Mesendoderm (in vitro differentiated cells): ENCODE results near the gene KCNAB1.
A peak's percentile ranks its signal among the peaks of the same experiment; 100 is the strongest.

Experiments
- DNase-seq: peaks from one replicate; pipeline ENCODE4 v3.0.0; 2013
- H2AK5ac ChIP-seq: 2 replicates; pipeline ENCODE4 v1.6.1; 2013; ENCODE audit warnings: low read length, inconsistent platforms
- H2BK120ac ChIP-seq: 2 replicates; pipeline ENCODE4 v1.6.1; 2013; ENCODE audit warnings: low read depth, mild to moderate bottlenecking, low read length, moderate library complexity, mixed read lengths
- H2BK15ac ChIP-seq: replicated peaks from 2 replicates; pipeline ENCODE4 v1.6.1; 2013; ENCODE audit warnings: low read depth, mild to moderate bottlenecking, moderate library complexity
- H2BK5ac ChIP-seq: 2 replicates; pipeline ENCODE4 v1.6.1; 2013; ENCODE audit warnings: low read length, inconsistent platforms
- H3K18ac ChIP-seq: 2 replicates; pipeline ENCODE4 v1.6.1; 2013; ENCODE audit warnings: mild to moderate bottlenecking, low read length, mixed read lengths
- H3K23ac ChIP-seq: one replicate; pipeline ENCODE4 v1.6.1; 2013; ENCODE audit warnings: low read length
- H3K27ac ChIP-seq: 2 replicates; pipeline ENCODE4 v1.5.1; 2013; ENCODE audit warnings: low read depth, mild to moderate bottlenecking, inconsistent platforms, low read length, moderate library complexity
- H3K27me3 ChIP-seq: 2 replicates; pipeline ENCODE4 v1.6.1; 2013; ENCODE audit warnings: low read length, control low read depth, mild to moderate bottlenecking, inconsistent platforms; ENCODE audit not compliant: insufficient read depth, poor library complexity
- H3K36me3 ChIP-seq: 2 replicates; pipeline ENCODE4 v1.6.1; 2013; ENCODE audit warnings: low read length, inconsistent platforms; ENCODE audit not compliant: control insufficient read depth, insufficient read depth
- H3K4ac ChIP-seq: one replicate; pipeline ENCODE4 v1.6.1; 2013; ENCODE audit warnings: low read depth, mild to moderate bottlenecking, low read length, moderate library complexity
- H3K4me1 ChIP-seq: 2 replicates; pipeline ENCODE4 v1.6.1; 2013; ENCODE audit warnings: low read depth, low read length, inconsistent platforms; ENCODE audit not compliant: control insufficient read depth
- H3K4me2 ChIP-seq: 2 replicates; pipeline ENCODE4 v1.6.1; 2013; ENCODE audit warnings: low read length
- H3K4me3 ChIP-seq: 2 replicates; pipeline ENCODE4 v1.5.1; 2013; ENCODE audit warnings: mild to moderate bottlenecking, low read length
- H3K56ac ChIP-seq: one replicate; pipeline ENCODE4 v1.6.1; 2013; ENCODE audit warnings: low read length
- H3K79me1 ChIP-seq: 2 replicates; pipeline ENCODE4 v1.6.1; 2013; ENCODE audit warnings: low read length, inconsistent platforms
- H3K79me2 ChIP-seq: 2 replicates; pipeline ENCODE4 v1.6.1; 2013; ENCODE audit warnings: mild to moderate bottlenecking, low read length; ENCODE audit not compliant: control insufficient read depth, insufficient read depth
- H3K9ac ChIP-seq: 2 replicates; pipeline ENCODE4 v1.6.1; 2013; ENCODE audit warnings: low read length, inconsistent platforms
- H4K5ac ChIP-seq: one replicate; pipeline ENCODE4 v1.6.1; 2013; ENCODE audit warnings: low read length
- H4K8ac ChIP-seq: one replicate; pipeline ENCODE4 v1.6.1; 2013; ENCODE audit warnings: low read depth, mild to moderate bottlenecking, control low read depth, low read length, moderate library complexity
- WGBS: extraction: QIAGEN DNeasy Blood & Tissue Kit; methylation state at CpG from one replicate; pipeline ENCODE4 v1.1.7; 2013; ENCODE audit warnings: low lambda C conversion rate, missing lambda C conversion rate; ENCODE audit not compliant: insufficient coverage; ENCODE audit errors: extremely low coverage; 5-methylcytosine and 5-hydroxymethylcytosine counted together

KCNAB1 gene

DNA sequence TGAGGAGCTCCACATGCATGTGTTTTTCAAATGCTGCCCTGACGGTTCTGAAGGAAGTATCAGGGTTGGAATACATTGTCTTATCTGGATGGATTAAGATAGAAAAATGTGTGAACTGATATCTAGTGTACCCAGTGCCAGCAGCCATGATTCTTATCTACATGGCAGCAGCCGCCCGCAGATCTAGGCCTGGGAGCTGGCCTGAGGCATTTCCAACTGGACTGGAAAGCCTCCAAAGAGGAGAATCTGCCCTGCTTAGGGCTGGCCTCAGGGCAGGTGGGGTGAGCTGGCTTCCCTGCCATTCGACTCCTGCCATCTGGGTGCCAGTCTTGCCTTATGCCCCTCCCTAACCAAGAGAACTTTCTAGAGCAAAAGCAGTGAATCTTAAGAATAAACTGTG is 308.7 kb downstream of the KCNAB1 start:
- Histone ChIP-seq H2BK15ac (no peak overlapping the region), H3K79me2 (no peaks in the 10 kb centered on the region), H3K18ac (no peak overlapping the region), H3K4ac (no peak overlapping the region), H3K27me3 (no peaks in the 10 kb centered on the region), H3K23ac (no peak overlapping the region), H3K4me2 (no peak overlapping the region), H3K36me3 (no peaks in the 10 kb centered on the region), H2BK5ac (no peak overlapping the region), H3K27ac (no peak overlapping the region), H3K4me3 (no peak overlapping the region), H2AK5ac (no peak overlapping the region), H3K56ac (no peak overlapping the region), H4K5ac (no peak overlapping the region), H3K4me1 (no peaks in the 10 kb centered on the region), H3K79me1 (no peaks in the 10 kb centered on the region), H3K9ac (no peak overlapping the region), H2BK120ac (no peak overlapping the region), H4K8ac (no peak overlapping the region)
- no CpG with 5 or more reads among the region's 4 CpGs for whole genome bisulfite sequencing
- DNase-seq, result peak; percentile 26

DNA sequence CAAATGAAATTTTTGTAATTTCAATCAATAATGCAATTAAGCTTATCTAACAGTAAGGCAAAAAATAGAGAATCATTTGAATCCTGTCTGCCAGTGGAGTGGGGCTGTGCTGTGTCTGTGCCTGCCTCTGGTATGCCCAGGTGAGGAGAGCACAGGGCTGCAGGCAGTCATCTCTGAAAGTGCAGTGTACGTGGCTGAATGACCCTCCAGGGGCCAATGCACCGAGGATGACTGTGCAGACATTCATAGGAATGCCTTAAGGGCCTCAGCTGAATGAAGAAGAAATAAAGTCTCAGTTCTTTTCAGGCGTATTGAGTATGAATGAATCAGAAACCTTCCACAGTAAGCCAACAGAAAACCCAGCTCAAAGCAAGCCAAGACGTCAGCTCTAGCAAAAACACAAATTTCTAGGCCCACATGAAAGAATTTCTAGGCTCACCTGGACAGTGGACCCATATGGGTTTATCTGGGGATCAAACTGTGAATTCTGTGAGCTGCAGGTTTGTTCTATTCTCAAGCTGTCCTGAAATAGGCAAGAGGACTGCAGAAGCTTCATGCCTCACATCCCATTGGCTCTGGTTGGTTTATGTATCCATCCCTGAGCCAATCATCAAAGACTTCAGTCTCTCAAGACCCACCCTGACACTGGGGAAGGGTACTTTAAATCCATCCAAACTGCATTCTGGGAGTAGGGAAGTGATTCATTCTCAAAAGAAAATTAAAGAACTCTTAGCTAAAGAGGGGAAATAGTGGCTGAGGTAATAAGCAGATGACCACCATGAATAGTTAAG is 311.2 kb downstream of the KCNAB1 start:
- Histone ChIP-seq H3K56ac (no peak overlapping the region), H3K4me2 (no peak overlapping the region), H3K4me1 (no peaks in the 10 kb centered on the region), H4K8ac (no peak overlapping the region), H3K18ac (no peak overlapping the region), H3K4ac (no peak overlapping the region), H4K5ac (no peak overlapping the region), H3K27ac (no peak overlapping the region), H2BK120ac (no peak overlapping the region), H3K9ac (no peak overlapping the region), H3K79me1 (no peaks in the 10 kb centered on the region), H3K79me2 (no peaks in the 10 kb centered on the region), H2AK5ac (no peak overlapping the region), H3K23ac (no peak overlapping the region), H3K4me3 (no peak overlapping the region), H2BK15ac (no peak overlapping the region), H3K36me3 (no peaks in the 10 kb centered on the region), H2BK5ac (no peak overlapping the region), H3K27me3 (no peaks in the 10 kb centered on the region)
- WGBS, result no CpG with 5 or more reads among the region's 4 CpGs
- DNase-seq, result no peak

DNA sequence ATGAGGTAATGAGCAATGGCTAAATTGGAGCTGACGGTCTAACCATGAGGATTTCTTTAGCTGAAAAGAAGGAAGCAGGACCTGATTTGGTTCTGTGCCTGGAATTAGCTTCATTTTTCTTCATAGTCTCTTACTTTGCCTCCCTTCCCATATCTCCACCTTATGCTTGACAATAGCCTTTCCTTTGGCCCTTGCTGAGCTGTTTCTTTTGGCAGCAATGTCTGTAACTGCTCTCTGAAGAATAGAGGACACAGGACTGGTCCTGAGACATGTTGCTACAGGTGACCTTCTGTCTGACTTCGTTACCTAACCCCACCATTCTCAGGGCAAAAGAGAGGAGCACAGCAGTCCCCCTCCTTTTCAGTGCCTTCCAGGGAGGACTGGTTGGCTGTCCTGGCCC is 312.2 kb downstream of the KCNAB1 start:
- Histone ChIP-seq H3K36me3 (no peaks in the 10 kb centered on the region), H2BK5ac (no peak overlapping the region), H3K4me3 (no peak overlapping the region), H3K56ac (no peak overlapping the region), H4K5ac (no peak overlapping the region), H3K27me3 (no peaks in the 10 kb centered on the region), H3K4me2 (no peak overlapping the region), H3K79me2 (no peaks in the 10 kb centered on the region), H3K4me1 (no peaks in the 10 kb centered on the region), H3K79me1 (no peaks in the 10 kb centered on the region), H2BK15ac (no peak overlapping the region), H2BK120ac (no peak overlapping the region), H4K8ac (no peak overlapping the region), H2AK5ac (no peak overlapping the region), H3K18ac (no peak overlapping the region), H3K4ac (no peak overlapping the region), H3K9ac (no peak overlapping the region), H3K27ac (no peak overlapping the region), H3K23ac (no peak overlapping the region)
- no peak for DNase-seq
- no CpG with 5 or more reads among the region's 2 CpGs for WGBS

DNA sequence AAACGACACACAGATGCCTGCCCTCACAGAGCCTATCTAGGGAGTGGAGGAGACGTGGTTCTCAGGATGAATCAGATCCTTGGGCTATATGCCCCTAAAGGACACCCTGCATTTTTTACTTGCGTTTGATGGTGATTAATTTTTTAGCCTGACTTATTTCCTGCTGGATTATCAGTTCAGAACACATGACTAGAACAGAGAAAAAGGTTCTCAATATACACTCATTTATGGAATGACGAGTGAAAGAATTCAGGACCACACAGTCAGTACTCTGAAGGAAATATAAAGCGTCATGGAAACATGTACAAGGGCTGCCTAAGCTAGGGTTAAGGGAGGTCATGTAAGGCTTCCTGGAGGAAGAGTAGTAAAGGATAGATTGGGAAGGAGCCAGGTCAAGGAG is 312.8 kb downstream of the KCNAB1 start:
- no peak overlapping the region for H3K56ac ChIP-seq
- no CpG with 5 or more reads among the region's 5 CpGs for WGBS
- DNase-seq, result no peak

DNA sequence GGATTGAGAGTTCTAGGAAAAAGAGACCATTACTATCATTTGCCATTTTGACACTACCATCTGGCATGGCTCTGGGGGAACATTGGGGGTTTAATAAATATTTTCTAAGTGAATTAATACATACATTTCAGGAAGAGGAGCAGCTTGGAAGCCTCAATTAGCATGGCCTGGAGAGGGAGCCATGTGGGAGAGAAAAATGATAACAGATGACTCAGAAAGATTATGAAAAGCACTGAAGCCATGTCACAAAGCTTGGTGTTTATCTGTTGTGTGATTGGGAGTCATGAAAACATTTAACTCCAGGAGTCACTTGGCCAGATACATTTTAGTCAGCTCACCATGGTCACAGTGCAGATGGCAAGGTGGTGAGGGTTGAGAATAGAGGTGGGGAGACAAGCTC is 313.5 kb downstream of the KCNAB1 start:
- Histone ChIP-seq H2AK5ac (no peak overlapping the region), H3K27me3 (no peaks in the 10 kb centered on the region), H3K79me1 (no peaks in the 10 kb centered on the region), H4K8ac (no peak overlapping the region), H3K18ac (no peak overlapping the region), H3K4me3 (no peak overlapping the region), H3K9ac (no peak overlapping the region), H3K36me3 (no peaks in the 10 kb centered on the region), H3K27ac (no peak overlapping the region), H2BK120ac (no peak overlapping the region), H3K4me1 (no peaks in the 10 kb centered on the region), H3K4me2 (no peak overlapping the region), H3K79me2 (no peaks in the 10 kb centered on the region), H3K4ac (no peak overlapping the region), H2BK15ac (no peak overlapping the region), H3K23ac (no peak overlapping the region), H4K5ac (no peak overlapping the region), H2BK5ac (no peak overlapping the region), H3K56ac (no peak overlapping the region)
- DNase-seq, result no peak

More for the DNA sequence above, 312.8 kb downstream of the KCNAB1 start:
- no peak overlapping the region for H4K8ac ChIP-seq
- no peak overlapping the region for H2BK120ac ChIP-seq
- no peak overlapping the region for H4K5ac ChIP-seq
- no peaks in the 10 kb centered on the region for H3K4me1 ChIP-seq
- H3K27me3 ChIP-seq, result no peaks in the 10 kb centered on the region
- no peak overlapping the region for H3K4me3 ChIP-seq
- no peak overlapping the region for H3K4me2 ChIP-seq
- H3K79me1 ChIP-seq, result no peaks in the 10 kb centered on the region
- H2BK5ac ChIP-seq, result no peak overlapping the region
- H2AK5ac ChIP-seq, result no peak overlapping the region
- no peak overlapping the region for H3K27ac ChIP-seq
- H3K18ac ChIP-seq, result no peak overlapping the region
- no peaks in the 10 kb centered on the region for H3K36me3 ChIP-seq
- no peaks in the 10 kb centered on the region for H3K79me2 ChIP-seq
- no peak overlapping the region for H2BK15ac ChIP-seq
- H3K23ac ChIP-seq, result no peak overlapping the region
- no peak overlapping the region for H3K9ac ChIP-seq
- no peak overlapping the region for H3K4ac ChIP-seq

DNA sequence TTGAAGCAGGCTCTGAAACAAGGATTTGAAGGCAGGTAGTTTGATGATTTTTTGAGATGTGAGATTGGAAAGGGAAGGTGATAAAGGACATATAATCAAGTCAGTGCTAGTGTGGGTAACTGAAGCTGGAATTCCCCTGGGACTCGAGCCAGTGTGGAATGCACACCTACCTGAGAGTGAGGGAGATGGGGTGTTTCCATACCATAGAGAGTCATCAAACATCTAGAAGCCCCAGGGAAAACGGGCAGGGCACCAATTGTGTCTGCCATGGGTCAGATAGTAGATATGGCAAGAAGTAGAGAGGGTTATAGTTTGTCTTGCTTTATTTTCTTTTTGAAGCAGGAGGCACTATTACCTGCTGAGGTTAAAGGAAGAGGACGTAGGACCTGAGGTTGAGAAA is 314.5 kb downstream of the KCNAB1 start:
- H3K79me2 ChIP-seq, result no peaks in the 10 kb centered on the region
- no peaks in the 10 kb centered on the region for H3K36me3 ChIP-seq
- no peak overlapping the region for H4K5ac ChIP-seq
- H3K23ac ChIP-seq, result no peak overlapping the region
- no CpG with 5 or more reads among the region's 3 CpGs for WGBS
- no peak overlapping the region for H3K56ac ChIP-seq
- no peak overlapping the region for H4K8ac ChIP-seq
- H2BK15ac ChIP-seq, result no peak overlapping the region
- H3K4me3 ChIP-seq, result no peak overlapping the region
- H3K27me3 ChIP-seq, result no peaks in the 10 kb centered on the region
- no peak overlapping the region for H3K9ac ChIP-seq
- H2BK120ac ChIP-seq, result no peak overlapping the region
- no peak overlapping the region for H3K27ac ChIP-seq
- DNase-seq, result no peak
- H2BK5ac ChIP-seq, result no peak overlapping the region
- H3K4me1 ChIP-seq, result no peaks in the 10 kb centered on the region
- H3K18ac ChIP-seq, result no peak overlapping the region
- H3K4ac ChIP-seq, result no peak overlapping the region
- no peaks in the 10 kb centered on the region for H3K79me1 ChIP-seq
- no peak overlapping the region for H2AK5ac ChIP-seq
- H3K4me2 ChIP-seq, result no peak overlapping the region
